Upper lobe of right lung (tissue), 1 donor: ENCODE measurements around the gene MRPS15. TPM values are rescaled to one million over a fixed set of nuclear protein-coding genes. Genes with fewer than 3 reads are reported as not detected.
A peak's percentile ranks its signal among the peaks of the same experiment; 100 is the strongest.
"Not testable (repeated sequence)": the region's sequence is repeated elsewhere in the genome, so short reads cannot be mapped to it uniquely, and the experiment has no call there.

Source experiments
- ATAC-seq: fragments of 200-7000 bp; cut with Tn5 transposase; one replicate; pipeline ENCODE4 v1.9.1; 2020; ENCODE audit warnings: mild to moderate bottlenecking, moderate library complexity
- DNase-seq: peaks from one replicate; pipeline ENCODE4 v3.0.0-alpha.2; 2020
- H3K27ac ChIP-seq: fragments of 200-600 bp; one replicate; pipeline ENCODE4 v1.8.0; 2022
- H3K27me3 ChIP-seq: fragments of 200-600 bp; one replicate; pipeline ENCODE4 v1.8.0; 2022; ENCODE audit warnings: mild to moderate bottlenecking
- H3K36me3 ChIP-seq: fragments of 200-600 bp; one replicate; pipeline ENCODE4 v1.8.0; 2022
- H3K4me1 ChIP-seq: fragments of 200-600 bp; one replicate; pipeline ENCODE4 v1.8.0; 2022
- H3K4me3 ChIP-seq: fragments of 200-600 bp; one replicate; pipeline ENCODE4 v1.8.0; 2022; ENCODE audit warnings: mild to moderate bottlenecking
- H3K9me3 ChIP-seq: fragments of 200-600 bp; one replicate; pipeline ENCODE4 v1.8.0; 2022
- CTCF ChIP-seq: fragments of 200-600 bp; IDR thresholded peaks from one replicate; pipeline ENCODE4 v1.8.0; 2022; ENCODE audit warnings: antibody characterized with exemption
- intact Hi-C: fragments of 100-400 bp; cut with DNase I; formaldehyde crosslinking; loops from one replicate; pipeline ENCODE4 v1.11.0; 2022
- total RNA-seq: library from RNA; stranded (reverse); fragmentation: NEBNext Ultra II Directional; extraction: Animal tissue kit (Norgen Biotek cat#: 25700); gene quantifications from one replicate; pipeline ENCODE4 v1.2.1, GENCODE V29; 2021
- donor health status: DM: no; HTN: yes; CAD: no; lungs with severe emphysema.

Gene MRPS15
- total RNA-seq, 1 donor from 2014 or later, result 65.0 TPM

GRCh38 chr1:36497207-36497606, 33.0 kb upstream of the MRPS15 start:
- DNase-seq, result no peak
- ATAC-seq, result no peak
- no peaks in the 10 kb centered on the region for H3K4me1 ChIP-seq
- TF ChIP-seq CTCF, result no peak
- H3K27ac ChIP-seq, result no peak overlapping the region
- H3K36me3 ChIP-seq, result no peaks in the 10 kb centered on the region
- no peaks in the 10 kb centered on the region for H3K27me3 ChIP-seq
- no peaks in the 10 kb centered on the region for H3K9me3 ChIP-seq
- intact Hi-C loops, result no loop called here
- H3K4me3 ChIP-seq, result no peak overlapping the region

- H3K27ac ChIP-seq, result no peak overlapping the region
- ATAC-seq (no peak), DNase-seq (no peak)
- H3K36me3 ChIP-seq, result no peaks in the 10 kb centered on the region
- no peaks in the 10 kb centered on the region for H3K9me3 ChIP-seq
- H3K4me1 ChIP-seq, result no peaks in the 10 kb centered on the region
- no peak overlapping the region for H3K4me3 ChIP-seq
- intact Hi-C loops, result no loop called here
- H3K27me3 ChIP-seq, result no peaks in the 10 kb centered on the region
- TF ChIP-seq CTCF, result no peak
Measured at GRCh38 chr1:36494971-36495370, 30.8 kb upstream of the MRPS15 start.

- TF ChIP-seq CTCF, result no peak
- no peak for ATAC-seq
- Histone ChIP-seq H3K27ac (no peak overlapping the region), H3K27me3 (no peaks in the 10 kb centered on the region), H3K4me1 (no peaks in the 10 kb centered on the region), H3K36me3 (no peaks in the 10 kb centered on the region), H3K9me3 (no peaks in the 10 kb centered on the region), H3K4me3 (no peak overlapping the region)
- intact Hi-C loops, result no loop called here
- no peak for DNase-seq
Measured at GRCh38 chr1:36493524-36493923, 29.3 kb upstream of the MRPS15 start.

- no peak for DNase-seq
- no peaks in the 10 kb centered on the region for H3K36me3 ChIP-seq
- intact Hi-C loops, result no loop called here
Measured at GRCh38 chr1:36492491-36492890, 28.3 kb upstream of the MRPS15 start.

GRCh38 chr1:36489258-36490051, 25.3 kb upstream of the MRPS15 start:
- intact Hi-C loops, DNase-seq, H3K36me3 ChIP-seq, H3K4me1 ChIP-seq, H3K4me3 ChIP-seq, H3K27ac ChIP-seq, H3K27me3 ChIP-seq, H3K9me3 ChIP-seq, ATAC-seq: not testable (repeated sequence)

More at GRCh38 chr1:36492491-36492890, 28.3 kb upstream of the MRPS15 start:
- no peak overlapping the region for H3K27ac ChIP-seq
- H3K27me3 ChIP-seq, result no peaks in the 10 kb centered on the region
- peak; percentile 35 for ATAC-seq
- no peaks in the 10 kb centered on the region for H3K9me3 ChIP-seq
- TF ChIP-seq CTCF, result no peak
- H3K4me1 ChIP-seq, result no peaks in the 10 kb centered on the region
- H3K4me3 ChIP-seq, result no peak overlapping the region

GRCh38 chr1:36487906-36488305, 23.7 kb upstream of the MRPS15 start:
- no peak for TF ChIP-seq CTCF
- H3K36me3 ChIP-seq, result no peaks in the 10 kb centered on the region
- no peaks in the 10 kb centered on the region for H3K9me3 ChIP-seq
- ATAC-seq, result no peak
- no peak for DNase-seq
- intact Hi-C loops, result no loop called here
- H3K4me1 ChIP-seq, result peaks cover 4% of the 10 kb centered on the region
- no peaks in the 10 kb centered on the region for H3K27me3 ChIP-seq
- peak overlapping the region; percentile 11 for H3K27ac ChIP-seq
- H3K4me3 ChIP-seq, result no peak overlapping the region

GRCh38 chr1:36487336-36487725, 23.1 kb upstream of the MRPS15 start:
- H3K27ac ChIP-seq, result peak overlapping the region; percentile 80
- H3K9me3 ChIP-seq, H3K36me3 ChIP-seq, intact Hi-C loops, H3K27me3 ChIP-seq, H3K4me1 ChIP-seq, H3K4me3 ChIP-seq, DNase-seq, ATAC-seq: not testable (repeated sequence)
